Endodermal cell (in vitro differentiated cells): ENCODE data around the gene LEMD3. TPM values are rescaled to one million over a fixed set of nuclear protein-coding genes. Genes with fewer than 3 reads are reported as not detected.

ENCODE experiments used
- DNase-seq: peaks from one replicate; pipeline ENCODE4 v3.0.0-alpha.2; 2017
- H3K27ac ChIP-seq: 2 replicates; pipeline ENCODE4 v1.5.1; 2013; ENCODE audit warnings: mild to moderate bottlenecking, low read depth, low read length, moderate library complexity
- H3K27me3 ChIP-seq: 2 replicates; pipeline ENCODE4 v1.6.1; 2013; ENCODE audit warnings: mild to moderate bottlenecking, low read length, moderate library complexity; ENCODE audit not compliant: insufficient read depth, control insufficient read depth, poor library complexity, severe bottlenecking
- H3K36me3 ChIP-seq: 2 replicates; pipeline ENCODE4 v1.7.0; 2013; ENCODE audit warnings: mild to moderate bottlenecking, low read length, moderate library complexity; ENCODE audit not compliant: control insufficient read depth, insufficient read depth
- H3K4me1 ChIP-seq: one replicate; pipeline ENCODE4 v1.7.0; 2013; ENCODE audit warnings: low read length; ENCODE audit not compliant: control insufficient read depth, insufficient read depth
- H3K4me3 ChIP-seq: 2 replicates; pipeline ENCODE4 v1.5.1; 2013; ENCODE audit warnings: mild to moderate bottlenecking, low read length, moderate library complexity
- H3K9ac ChIP-seq: 2 replicates; pipeline ENCODE4 v1.6.1; 2013; ENCODE audit warnings: mild to moderate bottlenecking, low read length, moderate library complexity; ENCODE audit not compliant: poor library complexity, severe bottlenecking; ENCODE audit errors: extremely low read depth
- H3K9me3 ChIP-seq: 2 replicates; pipeline ENCODE4 v1.6.1; 2013; ENCODE audit warnings: mild to moderate bottlenecking, low read length, moderate library complexity; ENCODE audit not compliant: control insufficient read depth
- H3K27ac Mint-ChIP-seq: 2 replicates; pipeline ENCODE4 v1.8.0; 2020; ENCODE audit warnings: mixed read lengths
- H3K27me3 Mint-ChIP-seq: 2 replicates; pipeline ENCODE4 v1.8.0; 2021; ENCODE audit warnings: mild to moderate bottlenecking, mixed read lengths; ENCODE audit not compliant: insufficient read depth
- H3K36me3 Mint-ChIP-seq: 2 replicates; pipeline ENCODE4 v1.8.0; 2020; ENCODE audit warnings: low read depth, mixed read lengths
- H3K4me1 Mint-ChIP-seq: 2 replicates; pipeline ENCODE4 v1.8.0; 2020; ENCODE audit warnings: mixed read lengths
- H3K4me3 Mint-ChIP-seq: 2 replicates; pipeline ENCODE4 v1.8.0; 2020; ENCODE audit warnings: mild to moderate bottlenecking, moderate library complexity, mixed read lengths
- H3K9me3 Mint-ChIP-seq: 2 replicates; pipeline ENCODE4 v1.8.0; 2020; ENCODE audit warnings: mild to moderate bottlenecking, mixed read lengths
- CTCF ChIP-seq: fragments of 200-600 bp; sonication (generic); conservative IDR thresholded peaks from 2 replicates; pipeline ENCODE4 v1.5.0; 2021; ENCODE audit warnings: antibody characterized with exemption, mild to moderate bottlenecking
- WGBS, 2 experiments: methylation state at CpG; one replicate each; pipeline versions ENCODE4 v1.1.5 to v1.1.7; 2013; ENCODE audit warnings: missing lambda C conversion rate in 2 of 2, mixed read lengths in 1 of 2; ENCODE audit not compliant: insufficient coverage in 1 of 2, insufficient read length in 1 of 2; 5-methylcytosine and 5-hydroxymethylcytosine counted together
- total RNA-seq, 2 donors: library from RNA; stranded (reverse); fragmentation: NEBNext Ultra II Directional in 1 of 2; extraction: Animal tissue kit (Norgen Biotek cat#: 25700) in 1 of 2; gene quantifications; 2 replicates in 1 of 2; 3 replicates in 1 of 2; pipeline ENCODE4 v1.2.1, GENCODE V29; 2021

Gene LEMD3
- total RNA-seq, 2 donors from 2014 or later: 35.8 to 37.3 TPM

GRCh38 chr12:65188179-65188701 lies 18.9 kb downstream of the LEMD3 start:
- peaks cover 20% of the 10 kb centered on the region for H3K36me3 Mint-ChIP-seq
- no peak overlapping the region for H3K27ac Mint-ChIP-seq

GRCh38 chr12:65189028-65189718 lies 19.8 kb downstream of the LEMD3 start:
- no peaks in the 10 kb centered on the region for H3K9me3 ChIP-seq
- H3K27ac Mint-ChIP-seq: no peak overlapping the region
- TF ChIP-seq CTCF: no peak
- no peaks in the 10 kb centered on the region for H3K27me3 Mint-ChIP-seq
- no peak overlapping the region for H3K27ac ChIP-seq
- H3K36me3 Mint-ChIP-seq: peaks cover 26% of the 10 kb centered on the region
- H3K27me3 ChIP-seq: no peaks in the 10 kb centered on the region
- H3K9ac ChIP-seq: no peak overlapping the region
- H3K4me1 ChIP-seq: peaks cover 12% of the 10 kb centered on the region
- H3K9me3 Mint-ChIP-seq: no peaks in the 10 kb centered on the region
- H3K4me3 ChIP-seq: no peak overlapping the region
- H3K4me1 Mint-ChIP-seq: peaks cover 30% of the 10 kb centered on the region
- 90 to 94% methylated on average over 3 of the region's 4 CpGs for WGBS, 2 experiments
- no peak overlapping the region for H3K4me3 Mint-ChIP-seq
- DNase-seq: no peak
- peaks cover 45% of the 10 kb centered on the region for H3K36me3 ChIP-seq

More at GRCh38 chr12:65188179-65188701, 18.9 kb downstream of the LEMD3 start:
- H3K9me3 ChIP-seq: no peaks in the 10 kb centered on the region
- no peak for DNase-seq
- peak overlapping the region; percentile 42 for H3K4me3 ChIP-seq
- peaks cover 16% of the 10 kb centered on the region for H3K4me1 ChIP-seq
- H3K36me3 ChIP-seq: peaks cover 42% of the 10 kb centered on the region
- H3K27me3 ChIP-seq: no peaks in the 10 kb centered on the region
- no peaks in the 10 kb centered on the region for H3K27me3 Mint-ChIP-seq
- no peak overlapping the region for H3K4me3 Mint-ChIP-seq
- no peaks in the 10 kb centered on the region for H3K9me3 Mint-ChIP-seq
- H3K4me1 Mint-ChIP-seq: peaks cover 35% of the 10 kb centered on the region
- H3K27ac ChIP-seq: no peak overlapping the region
- H3K9ac ChIP-seq: no peak overlapping the region
- 93 to 95% methylated on average over 2 to 3 of the region's 3 CpGs for WGBS, 2 experiments
- TF ChIP-seq CTCF: no peak

- Mint-ChIP-seq H3K4me3 (no peak overlapping the region), H3K4me1 (peaks cover 15% of the 10 kb centered on the region), H3K27me3 (no peaks in the 10 kb centered on the region), H3K27ac (no peak overlapping the region), H3K9me3 (peaks cover 18% of the 10 kb centered on the region), H3K36me3 (peaks cover 50% of the 10 kb centered on the region)
- Histone ChIP-seq H3K9me3 (peaks cover 19% of the 10 kb centered on the region), H3K27me3 (no peaks in the 10 kb centered on the region), H3K36me3 (peaks cover 57% of the 10 kb centered on the region), H3K4me3 (no peak overlapping the region), H3K9ac (no peak overlapping the region), H3K27ac (no peak overlapping the region), H3K4me1 (no peaks in the 10 kb centered on the region)
- TF ChIP-seq CTCF: no peak
- WGBS, 2 experiments: 95 to 97% methylated on average over 7 to 9 of the region's 9 CpGs
- DNase-seq: no peak
Observed at GRCh38 chr12:65192963-65193516, 23.7 kb downstream of the LEMD3 start.
